ENCODE results near the gene CALML5. TPM values are rescaled to one million over a fixed set of nuclear protein-coding genes. Genes with fewer than 3 reads are reported as not detected.
A peak's percentile ranks its signal among the peaks of the same experiment; 100 is the strongest.

CALML5 gene
- total RNA-seq, 1 donor from 2014 or later = not detected

- Mint-ChIP-seq H3K36me3 (ENCODE audit: low read depth, unreplicated experiment) (no peaks in the 10 kb centered on the region), H3K4me3 (ENCODE audit: unreplicated experiment) (no peak overlapping the region), H3K27me3 (ENCODE audit: unreplicated experiment) (peaks cover 3% of the 10 kb centered on the region), H3K9me3 (ENCODE audit: unreplicated experiment) (no peaks in the 10 kb centered on the region), H3K4me1 (ENCODE audit: unreplicated experiment) (no peaks in the 10 kb centered on the region), H3K27ac (ENCODE audit: unreplicated experiment) (no peak overlapping the region)
- TF ChIP-seq, protein P1, sequence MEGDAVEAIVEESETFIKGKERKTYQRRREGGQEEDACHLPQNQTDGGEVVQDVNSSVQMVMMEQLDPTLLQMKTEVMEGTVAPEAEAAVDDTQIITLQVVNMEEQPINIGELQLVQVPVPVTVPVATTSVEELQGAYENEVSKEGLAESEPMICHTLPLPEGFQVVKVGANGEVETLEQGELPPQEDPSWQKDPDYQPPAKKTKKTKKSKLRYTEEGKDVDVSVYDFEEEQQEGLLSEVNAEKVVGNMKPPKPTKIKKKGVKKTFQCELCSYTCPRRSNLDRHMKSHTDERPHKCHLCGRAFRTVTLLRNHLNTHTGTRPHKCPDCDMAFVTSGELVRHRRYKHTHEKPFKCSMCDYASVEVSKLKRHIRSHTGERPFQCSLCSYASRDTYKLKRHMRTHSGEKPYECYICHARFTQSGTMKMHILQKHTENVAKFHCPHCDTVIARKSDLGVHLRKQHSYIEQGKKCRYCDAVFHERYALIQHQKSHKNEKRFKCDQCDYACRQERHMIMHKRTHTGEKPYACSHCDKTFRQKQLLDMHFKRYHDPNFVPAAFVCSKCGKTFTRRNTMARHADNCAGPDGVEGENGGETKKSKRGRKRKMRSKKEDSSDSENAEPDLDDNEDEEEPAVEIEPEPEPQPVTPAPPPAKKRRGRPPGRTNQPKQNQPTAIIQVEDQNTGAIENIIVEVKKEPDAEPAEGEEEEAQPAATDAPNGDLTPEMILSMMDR (IDR thresholded peaks at IDR 0.05; ENCODE audit: unreplicated experiment) = no peak
- no peak for DNase-seq (ENCODE audit: low spot score)
These were observed 5.7 kb downstream of the CALML5 start for GRCh38 chr10:5493691-5494090.

DNA sequence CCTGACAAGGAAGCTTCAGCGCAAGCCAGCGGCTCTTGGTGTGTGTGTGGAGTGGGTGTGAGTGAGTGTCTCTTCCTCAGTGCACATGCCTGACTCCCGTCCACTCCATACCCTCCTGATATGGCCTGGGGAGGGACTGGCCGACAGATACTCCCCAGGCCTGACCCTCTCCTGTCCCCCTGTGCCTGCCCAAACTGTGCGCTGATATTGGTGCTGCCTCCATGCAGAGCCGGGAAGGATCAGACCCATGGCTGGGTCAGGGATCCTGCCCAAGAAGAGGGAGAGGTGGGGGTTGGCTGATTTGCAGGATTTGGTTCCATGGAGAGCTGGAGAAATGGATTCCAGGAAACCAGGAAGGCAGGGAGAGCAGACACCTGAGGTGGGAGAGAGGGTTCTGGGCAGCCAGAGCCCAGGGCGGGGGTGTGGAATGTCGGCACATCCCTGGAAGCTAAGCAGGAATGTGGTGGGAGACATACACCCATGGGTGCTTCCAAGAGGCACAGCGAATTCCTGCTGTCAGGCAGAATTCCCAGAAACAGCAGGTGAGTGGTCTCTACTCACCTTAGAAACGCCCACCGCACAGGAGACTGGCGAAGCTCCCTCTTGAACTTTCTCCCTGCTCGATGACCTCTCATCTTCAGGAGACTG lies 6.3 kb downstream of the CALML5 start:
- H3K27me3 Mint-ChIP-seq (ENCODE audit: unreplicated experiment) = peaks cover 4% of the 10 kb centered on the region
- TF ChIP-seq, protein P1 (IDR thresholded peaks at IDR 0.05; ENCODE audit: unreplicated experiment) = no peak
- no peak for DNase-seq (ENCODE audit: low spot score)
- H3K4me1 Mint-ChIP-seq (ENCODE audit: unreplicated experiment) = no peaks in the 10 kb centered on the region
- H3K36me3 Mint-ChIP-seq (ENCODE audit: low read depth, unreplicated experiment) = no peaks in the 10 kb centered on the region
- H3K4me3 Mint-ChIP-seq (ENCODE audit: unreplicated experiment) = no peak overlapping the region
- no peak overlapping the region for H3K27ac Mint-ChIP-seq (ENCODE audit: unreplicated experiment)
- H3K9me3 Mint-ChIP-seq (ENCODE audit: unreplicated experiment) = no peaks in the 10 kb centered on the region

GRCh38 chr10:5492322-5492855 lies 7.0 kb downstream of the CALML5 start:
- peak overlapping the region; percentile 52 for H3K27ac Mint-ChIP-seq (ENCODE audit: unreplicated experiment)
- no peaks in the 10 kb centered on the region for H3K36me3 Mint-ChIP-seq (ENCODE audit: low read depth, unreplicated experiment)
- no peaks in the 10 kb centered on the region for H3K9me3 Mint-ChIP-seq (ENCODE audit: unreplicated experiment)
- peaks cover 3% of the 10 kb centered on the region for H3K4me1 Mint-ChIP-seq (ENCODE audit: unreplicated experiment)
- no peak overlapping the region for H3K4me3 Mint-ChIP-seq (ENCODE audit: unreplicated experiment)
- H3K27me3 Mint-ChIP-seq (ENCODE audit: unreplicated experiment) = peaks cover 4% of the 10 kb centered on the region
- no peak for DNase-seq (ENCODE audit: low spot score)
- TF ChIP-seq, protein P1 (IDR thresholded peaks at IDR 0.05; ENCODE audit: unreplicated experiment) = no peak

GRCh38 chr10:5491477-5491876 lies 7.9 kb downstream of the CALML5 start:
- Mint-ChIP-seq H3K27me3 (ENCODE audit: unreplicated experiment) (peaks cover 8% of the 10 kb centered on the region), H3K36me3 (ENCODE audit: low read depth, unreplicated experiment) (no peaks in the 10 kb centered on the region), H3K9me3 (ENCODE audit: unreplicated experiment) (no peaks in the 10 kb centered on the region), H3K27ac (ENCODE audit: unreplicated experiment) (no peak overlapping the region), H3K4me1 (ENCODE audit: unreplicated experiment) (peaks cover 7% of the 10 kb centered on the region), H3K4me3 (ENCODE audit: unreplicated experiment) (no peak overlapping the region)
- TF ChIP-seq, protein P1 (IDR thresholded peaks at IDR 0.05; ENCODE audit: unreplicated experiment) = no peak
- no peak for DNase-seq (ENCODE audit: low spot score)

- peaks cover 9% of the 10 kb centered on the region for H3K27me3 Mint-ChIP-seq (ENCODE audit: unreplicated experiment)
- peaks cover 9% of the 10 kb centered on the region for H3K4me1 Mint-ChIP-seq (ENCODE audit: unreplicated experiment)
- no peak overlapping the region for H3K4me3 Mint-ChIP-seq (ENCODE audit: unreplicated experiment)
- H3K27ac Mint-ChIP-seq (ENCODE audit: unreplicated experiment) = no peak overlapping the region
- TF ChIP-seq, protein P1 (IDR thresholded peaks at IDR 0.05; ENCODE audit: unreplicated experiment) = no peak
- DNase-seq (ENCODE audit: low spot score) = no peak
- H3K9me3 Mint-ChIP-seq (ENCODE audit: unreplicated experiment) = no peaks in the 10 kb centered on the region
- H3K36me3 Mint-ChIP-seq (ENCODE audit: low read depth, unreplicated experiment) = no peaks in the 10 kb centered on the region
These were observed 8.5 kb downstream of the CALML5 start for GRCh38 chr10:5490698-5491464.
